ENCODE data around the gene IL34.

IL34 gene

GRCh38 chr16:70703835-70704381 is 57.5 kb downstream of the IL34 start:
- no peak for DNase-seq

- DNase-seq, result no peak
Observed at GRCh38 chr16:70704586-70704985, 58.2 kb downstream of the IL34 start.

- no peak for DNase-seq
Observed at GRCh38 chr16:70705056-70705455, 58.7 kb downstream of the IL34 start.

DNA sequence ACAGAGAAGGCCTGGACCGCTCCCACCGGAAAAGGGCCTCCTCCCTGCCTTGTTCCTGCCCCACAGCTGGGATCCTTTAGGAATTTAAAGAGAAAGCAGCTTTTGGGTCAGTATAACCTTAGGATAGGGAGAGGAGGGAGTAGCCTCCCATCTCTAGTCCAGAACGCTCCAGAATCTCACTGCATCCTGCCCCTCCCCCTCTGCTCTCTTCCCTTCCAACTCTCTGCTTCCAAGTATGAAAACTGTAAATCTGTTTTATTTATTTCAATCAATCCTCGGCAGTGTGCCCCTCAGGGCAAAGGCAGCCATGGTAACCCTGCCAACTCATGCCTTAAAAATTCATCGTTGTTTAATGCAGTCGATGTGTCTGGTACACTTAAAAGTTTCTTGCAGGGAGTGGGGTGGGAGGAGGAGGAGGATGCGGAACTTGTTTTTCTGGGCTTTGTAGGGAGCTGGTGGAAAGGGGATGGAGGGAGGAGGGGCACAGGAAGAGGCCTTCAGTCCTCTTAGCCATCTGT is 60.6 kb downstream of the IL34 start:
- no peak for DNase-seq

DNA sequence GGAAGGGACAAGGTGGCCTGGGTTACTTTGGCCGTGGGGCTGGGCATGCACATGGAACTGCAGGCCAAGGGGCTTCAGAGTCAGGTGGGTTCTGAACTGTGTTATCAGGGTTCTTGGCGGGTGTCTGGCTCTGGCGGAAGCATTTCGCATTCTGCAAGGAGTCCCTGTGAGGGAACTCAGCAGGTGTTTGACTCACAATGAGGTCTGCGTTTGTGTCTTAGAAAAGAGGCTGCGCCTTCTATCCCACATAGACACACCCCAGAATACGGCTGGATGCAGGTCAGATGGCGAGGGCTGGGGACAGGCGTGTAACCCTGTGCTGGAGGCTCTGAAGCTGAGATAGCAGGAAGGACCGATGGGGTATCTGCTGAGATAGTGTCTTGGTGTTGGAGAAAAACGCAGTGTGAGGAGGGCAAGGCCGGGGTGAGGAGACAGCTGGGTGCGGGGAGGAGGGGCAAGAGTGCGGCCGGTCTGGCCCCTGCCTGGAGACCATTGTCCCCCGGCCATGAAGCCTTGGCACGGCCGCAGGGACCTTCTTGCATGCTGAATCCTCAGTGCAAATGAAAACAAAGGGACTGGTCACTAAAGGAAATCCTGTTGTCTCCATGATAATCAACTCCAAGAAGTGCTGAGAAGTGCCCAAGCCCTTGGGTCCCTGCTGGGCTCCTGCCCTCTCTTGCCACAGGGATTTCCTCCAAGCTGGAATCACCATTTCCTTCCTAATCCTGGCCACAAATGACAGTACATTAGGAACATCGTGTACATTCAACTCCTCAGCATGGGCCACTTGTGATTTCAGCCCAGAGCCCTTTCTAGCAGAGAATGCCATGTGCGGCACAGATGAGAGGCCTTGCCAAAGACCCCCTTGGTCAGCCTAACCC is 62.2 kb downstream of the IL34 start:
- no peak for DNase-seq

GRCh38 chr16:70709457-70709856 is 63.1 kb downstream of the IL34 start:
- no peak for DNase-seq

- DNase-seq, result no peak
Observed at GRCh38 chr16:70709942-70710341, 63.6 kb downstream of the IL34 start.
